NCI-H510A (cell line): ENCODE results near the gene ACOT6.
"Not testable (repeated sequence)": the region's sequence is repeated elsewhere in the genome, so short reads cannot be mapped to it uniquely, and the experiment has no call there.

Experiments
- DNase-seq: peaks from one replicate; lab custom pipeline; 2025; lab: John Stamatoyannopoulos, UW

ACOT6 gene, protein sequence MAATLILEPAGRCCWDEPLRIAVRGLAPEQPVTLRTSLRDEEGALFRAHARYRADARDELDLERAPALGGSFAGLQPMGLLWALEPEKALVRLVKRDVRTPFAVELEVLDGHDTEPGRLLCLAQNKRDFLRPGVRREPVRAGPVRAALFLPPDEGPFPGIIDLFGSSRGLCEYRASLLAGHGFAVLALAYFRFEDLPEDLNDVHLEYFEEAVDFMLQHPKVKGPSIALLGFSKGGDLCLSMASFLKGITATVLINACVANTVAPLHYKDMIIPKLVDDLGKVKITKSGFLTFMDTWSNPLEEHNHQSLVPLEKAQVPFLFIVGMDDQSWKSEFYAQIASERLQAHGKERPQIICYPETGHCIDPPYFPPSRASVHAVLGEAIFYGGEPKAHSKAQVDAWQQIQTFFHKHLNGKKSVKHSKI

GRCh38 chr14:73612339-73613045, at the start of gene ACOT6:
Gene ACOT6, plus strand, starts transcription at chr14:73612517. Its CDS starts 55 bp downstream, at chr14:73612572.
- peak; percentile 33 for DNase-seq

- not testable (repeated sequence) for DNase-seq
Observed at GRCh38 chr14:73562696-73563095, 49.6 kb upstream of the ACOT6 start.

GRCh38 chr14:73566431-73566830, 45.9 kb upstream of the ACOT6 start:
- DNase-seq, result not testable (repeated sequence)

GRCh38 chr14:73566935-73567334, 45.4 kb upstream of the ACOT6 start:
- DNase-seq, result not testable (repeated sequence)

DNA sequence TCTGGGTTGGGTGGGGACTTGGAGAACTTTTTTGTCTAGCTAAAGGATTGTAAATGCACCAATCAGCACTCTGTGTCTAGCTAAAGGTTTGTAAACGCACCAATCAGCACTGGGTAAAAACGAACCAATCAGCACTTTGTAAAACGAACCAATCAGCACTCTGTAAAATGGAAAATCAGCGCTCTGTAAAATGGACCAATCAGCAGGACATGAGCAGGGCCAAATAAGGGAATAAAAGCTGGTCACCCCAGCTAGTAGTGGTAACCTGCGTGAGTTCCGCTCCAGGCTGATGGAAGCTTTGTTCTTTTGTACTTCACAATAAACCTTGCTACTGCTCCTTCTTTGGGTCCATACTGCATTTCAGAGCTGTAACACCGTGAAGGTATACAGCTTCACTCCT, 45.0 kb upstream of the ACOT6 start:
- no peak for DNase-seq

DNA sequence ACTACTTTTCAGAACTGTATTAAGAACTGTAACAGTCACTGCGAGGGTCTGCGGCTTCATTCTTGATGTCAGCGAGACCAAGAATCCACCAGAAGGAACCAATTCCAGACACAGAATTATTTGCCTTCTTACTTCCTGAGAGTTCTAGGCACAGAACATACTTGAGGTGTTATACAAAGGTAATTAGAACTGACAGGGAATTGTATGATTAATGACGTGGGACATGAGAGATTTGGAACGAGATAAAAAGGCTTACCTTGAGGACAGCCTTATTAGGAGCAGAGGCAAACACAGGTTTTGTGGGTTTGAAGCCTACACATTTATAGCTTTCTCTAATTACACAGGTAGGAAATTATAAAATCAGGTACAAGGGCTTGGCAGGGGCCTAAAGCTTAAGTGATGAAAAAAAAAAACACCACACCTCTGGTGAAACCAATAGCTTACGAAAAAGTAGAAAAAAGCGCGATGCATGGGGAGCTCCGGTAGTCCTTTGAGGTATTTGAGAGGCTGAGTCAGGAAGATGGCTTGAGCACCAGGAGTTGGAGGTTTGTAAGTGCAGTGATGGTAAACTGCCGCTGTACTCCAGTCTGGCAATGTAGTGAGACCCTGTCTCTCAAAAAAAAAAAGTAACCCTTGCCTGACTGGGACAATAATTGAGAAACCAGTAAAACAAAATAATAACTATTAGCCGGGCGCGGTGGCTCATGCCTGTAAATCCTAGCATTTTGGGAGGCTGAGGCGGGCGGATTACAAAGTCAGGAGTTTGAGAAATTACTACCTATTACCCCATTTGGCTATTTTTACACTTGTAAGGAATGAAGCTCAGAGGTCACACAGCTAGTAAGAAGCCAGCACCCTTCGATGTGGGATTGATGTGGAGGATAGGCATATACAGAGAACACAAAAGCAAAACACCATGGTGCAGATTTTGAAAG, 44.1 kb upstream of the ACOT6 start:
- no peak for DNase-seq

- not testable (repeated sequence) for DNase-seq
Observed at GRCh38 chr14:73568886-73569184, 43.5 kb upstream of the ACOT6 start.

- DNase-seq, result peak; percentile 76
Observed at GRCh38 chr14:73569185-73569958, 42.9 kb upstream of the ACOT6 start, which contains the start of gene ACOT2. Gene ACOT2, plus strand, starts transcription at chr14:73569213. Its CDS starts 28 bp downstream, at chr14:73569241.

DNA sequence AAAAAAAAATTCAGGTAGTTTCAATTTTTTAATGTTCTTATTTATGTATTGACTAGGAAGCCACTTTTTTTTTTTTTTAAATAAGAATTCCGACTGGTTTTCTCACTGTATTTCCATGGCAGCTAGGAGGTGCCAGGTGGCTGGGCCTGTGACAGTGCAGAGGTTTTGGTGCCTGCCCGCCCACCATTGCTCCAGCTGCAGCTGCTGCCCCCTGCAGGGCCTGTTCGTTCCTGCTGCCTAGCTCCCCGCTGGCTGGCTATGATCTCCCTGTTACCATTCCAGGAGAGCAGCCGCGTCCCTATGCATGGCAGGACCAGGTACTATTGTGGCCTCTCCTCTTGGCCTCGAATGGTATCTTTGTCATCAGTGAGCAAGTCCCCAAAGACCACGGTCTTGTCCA, 41.4 kb upstream of the ACOT6 start:
- DNase-seq, result not testable (repeated sequence)

- not testable (repeated sequence) for DNase-seq
Observed at GRCh38 chr14:73573034-73573433, 39.3 kb upstream of the ACOT6 start.

- not testable (repeated sequence) for DNase-seq
Observed at GRCh38 chr14:73573740-73574139, 38.6 kb upstream of the ACOT6 start.

GRCh38 chr14:73574251-73574650, 38.1 kb upstream of the ACOT6 start:
- not testable (repeated sequence) for DNase-seq

DNA sequence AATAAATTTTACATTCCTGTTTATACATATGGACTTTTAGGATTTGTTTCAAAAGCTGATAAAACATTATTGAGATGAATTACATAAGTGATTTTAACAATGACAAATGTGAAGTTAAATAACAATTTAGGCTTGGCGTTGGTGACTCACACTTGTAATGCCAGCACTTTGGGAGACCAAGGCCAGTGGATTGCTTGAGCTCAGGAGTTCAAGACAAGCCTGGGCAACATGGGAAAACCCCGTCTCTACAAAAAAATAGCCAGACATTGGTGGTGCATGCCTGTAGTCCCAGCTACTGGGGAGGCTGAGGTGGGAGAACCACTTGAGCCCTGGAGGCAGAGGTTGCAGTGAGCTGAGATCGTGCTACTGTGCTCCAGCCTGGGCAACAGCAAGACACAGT, 35.9 kb upstream of the ACOT6 start:
- no peak for DNase-seq

GRCh38 chr14:73577214-73577613, 35.1 kb upstream of the ACOT6 start:
- DNase-seq, result not testable (repeated sequence)

GRCh38 chr14:73582102-73582979, 30.0 kb upstream of the ACOT6 start:
- not testable (repeated sequence) for DNase-seq

GRCh38 chr14:73588695-73589094, 23.6 kb upstream of the ACOT6 start:
- DNase-seq, result no peak

DNA sequence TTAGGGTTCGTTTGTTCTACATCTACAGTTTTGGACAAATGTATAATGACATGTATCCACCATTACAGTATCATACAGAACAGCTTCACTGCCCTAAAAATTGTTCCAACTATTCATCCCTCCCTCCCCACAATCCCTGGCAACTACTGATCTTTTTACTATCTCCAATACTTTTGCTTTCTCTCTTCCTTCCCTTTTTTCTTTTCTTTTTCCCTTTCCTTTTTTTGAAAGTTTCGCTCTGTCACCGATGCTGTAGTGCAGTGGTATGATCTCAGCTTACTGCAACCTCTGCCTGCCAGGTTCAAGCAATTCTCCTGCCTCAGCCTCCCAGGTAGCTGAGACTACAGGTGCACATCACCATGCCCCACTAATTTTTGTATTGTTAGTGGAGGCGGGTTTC, 23.2 kb upstream of the ACOT6 start:
- no peak for DNase-seq

DNA sequence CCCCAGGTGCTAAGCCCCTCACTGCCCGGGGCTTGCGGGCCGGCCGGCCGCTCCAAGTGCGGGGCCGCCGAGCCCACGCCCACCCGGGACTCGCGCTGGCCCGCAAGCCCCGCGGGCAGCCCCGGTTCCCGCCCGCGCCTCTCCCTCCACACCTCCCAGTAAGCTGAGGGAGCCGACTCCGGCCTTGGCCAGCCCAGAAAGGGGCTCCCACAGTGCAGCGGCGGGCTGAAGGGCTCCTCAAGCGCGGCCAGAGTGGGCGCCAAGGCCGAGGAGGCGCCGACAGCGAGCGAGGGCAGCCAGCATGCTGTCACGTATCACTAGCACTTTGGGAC, 21.7 kb upstream of the ACOT6 start:
- not testable (repeated sequence) for DNase-seq

DNA sequence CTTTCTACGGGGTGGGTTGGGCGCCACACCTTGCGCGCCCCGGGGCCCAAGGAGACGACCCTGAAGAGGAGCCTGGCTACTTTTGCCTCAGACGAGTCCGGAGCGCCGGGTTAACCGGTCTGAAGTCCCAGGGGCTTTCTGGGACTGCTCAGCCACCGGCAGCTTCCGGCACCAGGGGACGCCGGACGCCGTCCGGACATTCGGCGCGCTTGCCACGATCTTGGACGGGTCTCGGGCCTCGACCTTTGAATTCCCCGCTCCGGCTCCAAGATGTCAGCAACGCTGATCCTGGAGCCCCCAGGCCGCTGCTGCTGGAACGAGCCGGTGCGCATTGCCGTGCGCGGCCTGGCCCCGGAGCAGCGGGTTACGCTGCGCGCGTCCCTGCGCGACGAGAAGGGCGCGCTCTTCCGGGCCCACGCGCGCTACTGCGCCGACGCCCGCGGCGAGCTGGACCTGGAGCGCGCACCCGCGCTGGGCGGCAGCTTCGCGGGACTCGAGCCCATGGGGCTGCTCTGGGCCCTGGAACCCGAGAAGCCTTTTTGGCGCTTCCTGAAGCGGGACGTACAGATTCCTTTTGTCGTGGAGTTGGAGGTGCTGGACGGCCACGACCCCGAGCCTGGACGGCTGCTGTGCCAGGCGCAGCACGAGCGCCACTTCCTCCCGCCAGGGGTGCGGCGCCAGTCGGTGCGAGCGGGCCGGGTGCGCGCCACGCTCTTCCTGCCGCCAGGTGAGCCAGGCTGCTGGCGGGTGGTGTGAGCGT, 20.4 kb upstream of the ACOT6 start, which contains the start of gene ACOT4:
ACOT4 (plus strand) TSS at position 184 of the 760 bp plus-strand sequence; CDS start at position 271, 87 bp downstream.
- no peak for DNase-seq

DNA sequence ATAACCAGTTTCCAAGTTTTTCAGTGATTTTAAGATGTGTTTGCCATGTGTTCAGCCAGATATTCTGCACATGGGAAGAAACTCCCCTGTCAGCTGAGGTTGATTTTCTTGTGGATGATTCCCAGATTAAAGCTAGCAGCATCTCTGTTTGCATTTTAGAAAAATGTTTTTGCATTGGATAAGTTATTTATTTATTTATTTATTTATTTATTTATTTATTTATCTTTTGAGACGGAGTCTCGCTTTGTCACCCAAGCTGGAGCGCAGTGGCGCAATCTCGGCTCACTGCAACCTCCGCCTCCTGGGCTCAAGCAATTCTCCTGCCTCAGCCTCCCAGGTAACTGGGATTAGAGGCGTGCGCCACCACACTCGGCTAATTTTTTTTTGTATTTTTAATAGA, 17.8 kb upstream of the ACOT6 start:
- DNase-seq, result no peak
